Mesendoderm (in vitro differentiated cells): Measurements from ENCODE around the gene GRIN1. TPM values are rescaled to one million over a fixed set of nuclear protein-coding genes. Genes with fewer than 3 reads are reported as not detected.

Experiments used
- DNase-seq: peaks from one replicate; pipeline ENCODE4 v3.0.0; 2013
- H2AK5ac ChIP-seq: 2 replicates; pipeline ENCODE4 v1.6.1; 2013; ENCODE audit warnings: low read length, inconsistent platforms
- H2BK120ac ChIP-seq: 2 replicates; pipeline ENCODE4 v1.6.1; 2013; ENCODE audit warnings: low read depth, mild to moderate bottlenecking, low read length, moderate library complexity, mixed read lengths
- H2BK15ac ChIP-seq: replicated peaks from 2 replicates; pipeline ENCODE4 v1.6.1; 2013; ENCODE audit warnings: low read depth, mild to moderate bottlenecking, moderate library complexity
- H2BK5ac ChIP-seq: 2 replicates; pipeline ENCODE4 v1.6.1; 2013; ENCODE audit warnings: low read length, inconsistent platforms
- H3K18ac ChIP-seq: 2 replicates; pipeline ENCODE4 v1.6.1; 2013; ENCODE audit warnings: mild to moderate bottlenecking, low read length, mixed read lengths
- H3K23ac ChIP-seq: one replicate; pipeline ENCODE4 v1.6.1; 2013; ENCODE audit warnings: low read length
- H3K27ac ChIP-seq: 2 replicates; pipeline ENCODE4 v1.5.1; 2013; ENCODE audit warnings: low read depth, mild to moderate bottlenecking, inconsistent platforms, low read length, moderate library complexity
- H3K27me3 ChIP-seq: 2 replicates; pipeline ENCODE4 v1.6.1; 2013; ENCODE audit warnings: low read length, control low read depth, mild to moderate bottlenecking, inconsistent platforms; ENCODE audit not compliant: insufficient read depth, poor library complexity
- H3K36me3 ChIP-seq: 2 replicates; pipeline ENCODE4 v1.6.1; 2013; ENCODE audit warnings: low read length, inconsistent platforms; ENCODE audit not compliant: control insufficient read depth, insufficient read depth
- H3K4ac ChIP-seq: one replicate; pipeline ENCODE4 v1.6.1; 2013; ENCODE audit warnings: low read depth, mild to moderate bottlenecking, low read length, moderate library complexity
- H3K4me1 ChIP-seq: 2 replicates; pipeline ENCODE4 v1.6.1; 2013; ENCODE audit warnings: low read depth, low read length, inconsistent platforms; ENCODE audit not compliant: control insufficient read depth
- H3K4me2 ChIP-seq: 2 replicates; pipeline ENCODE4 v1.6.1; 2013; ENCODE audit warnings: low read length
- H3K4me3 ChIP-seq: 2 replicates; pipeline ENCODE4 v1.5.1; 2013; ENCODE audit warnings: mild to moderate bottlenecking, low read length
- H3K56ac ChIP-seq: one replicate; pipeline ENCODE4 v1.6.1; 2013; ENCODE audit warnings: low read length
- H3K79me1 ChIP-seq: 2 replicates; pipeline ENCODE4 v1.6.1; 2013; ENCODE audit warnings: low read length, inconsistent platforms
- H3K79me2 ChIP-seq: 2 replicates; pipeline ENCODE4 v1.6.1; 2013; ENCODE audit warnings: mild to moderate bottlenecking, low read length; ENCODE audit not compliant: control insufficient read depth, insufficient read depth
- H3K9ac ChIP-seq: 2 replicates; pipeline ENCODE4 v1.6.1; 2013; ENCODE audit warnings: low read length, inconsistent platforms
- H4K5ac ChIP-seq: one replicate; pipeline ENCODE4 v1.6.1; 2013; ENCODE audit warnings: low read length
- H4K8ac ChIP-seq: one replicate; pipeline ENCODE4 v1.6.1; 2013; ENCODE audit warnings: low read depth, mild to moderate bottlenecking, control low read depth, low read length, moderate library complexity
- WGBS: extraction: QIAGEN DNeasy Blood & Tissue Kit; methylation state at CpG from one replicate; pipeline ENCODE4 v1.1.7; 2013; ENCODE audit warnings: low lambda C conversion rate, missing lambda C conversion rate; ENCODE audit not compliant: insufficient coverage; ENCODE audit errors: extremely low coverage; 5-methylcytosine and 5-hydroxymethylcytosine counted together
- polyA plus RNA-seq, 2 experiments: library from polyadenylated mRNA; stranded (reverse); fragments of 200-250 nt; gene quantifications; one replicate each; pipeline ENCODE4 v1.2.3, GENCODE V29; 2013

The GRIN1 gene
- 0.14 TPM for polyA plus RNA-seq (2013, experiment 1 of 2)
- 0.08 TPM for polyA plus RNA-seq (2013, experiment 2 of 2)

DNA sequence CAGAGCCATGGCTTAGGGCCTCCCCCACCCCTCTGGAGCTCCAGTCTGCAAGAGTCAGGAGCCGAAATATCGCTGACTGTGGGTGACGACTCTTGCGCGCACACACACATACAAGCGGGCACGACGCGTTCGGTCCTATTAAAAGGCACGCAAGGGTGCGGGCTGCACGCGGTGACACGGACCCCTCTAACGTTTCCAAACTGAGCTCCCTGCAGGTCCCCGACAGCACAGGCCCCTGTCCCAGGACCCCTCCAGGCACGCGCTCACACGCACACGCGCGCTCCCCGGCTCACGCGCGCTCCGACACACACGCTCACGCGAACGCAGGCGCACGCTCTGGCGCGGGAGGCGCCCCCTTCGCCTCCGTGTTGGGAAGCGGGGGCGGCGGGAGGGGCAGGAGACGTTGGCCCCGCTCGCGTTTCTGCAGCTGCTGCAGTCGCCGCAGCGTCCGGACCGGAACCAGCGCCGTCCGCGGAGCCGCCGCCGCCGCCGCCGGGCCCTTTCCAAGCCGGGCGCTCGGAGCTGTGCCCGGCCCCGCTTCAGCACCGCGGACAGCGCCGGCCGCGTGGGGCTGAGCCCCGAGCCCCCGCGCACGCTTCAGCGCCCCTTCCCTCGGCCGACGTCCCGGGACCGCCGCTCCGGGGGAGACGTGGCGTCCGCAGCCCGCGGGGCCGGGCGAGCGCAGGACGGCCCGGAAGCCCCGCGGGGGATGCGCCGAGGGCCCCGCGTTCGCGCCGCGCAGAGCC lies at the start of gene GRIN1:
GRIN1 (plus strand) TSS at position 433 of the 746 bp plus-strand sequence. CDS start 333 bp downstream, outside the sequence.
- H3K4me3 ChIP-seq = no peak within 1 kb of the TSS
- H3K23ac ChIP-seq = no peak within 1 kb of the TSS
- H3K4ac ChIP-seq = no peak within 1 kb of the TSS
- WGBS = no CpG with 5 or more reads among the region's 104 CpGs
- no peak within 1 kb of the TSS for H2BK120ac ChIP-seq
- peak; percentile 26 for DNase-seq
- H3K18ac ChIP-seq = no peak within 1 kb of the TSS
- H2AK5ac ChIP-seq = no peak within 1 kb of the TSS
- no peak within 1 kb of the TSS for H3K4me2 ChIP-seq
- no peak within 1 kb of the TSS for H3K56ac ChIP-seq
- H3K79me2 ChIP-seq = no peaks in the 10 kb centered on the region
- no peak within 1 kb of the TSS for H4K8ac ChIP-seq
- H2BK15ac ChIP-seq = no peak within 1 kb of the TSS
- H3K36me3 ChIP-seq = no peaks in the 10 kb centered on the region
- no peak within 1 kb of the TSS for H2BK5ac ChIP-seq
- no peaks in the 10 kb centered on the region for H3K4me1 ChIP-seq
- no peak within 1 kb of the TSS for H3K9ac ChIP-seq
- H3K27ac ChIP-seq = no peak within 1 kb of the TSS
- no peaks in the 10 kb centered on the region for H3K79me1 ChIP-seq
- no peak within 1 kb of the TSS for H4K5ac ChIP-seq
- peaks cover 18% of the 10 kb centered on the region for H3K27me3 ChIP-seq

- Histone ChIP-seq H3K4me2 (no peak overlapping the region), H4K8ac (no peak overlapping the region), H3K4me1 (peaks cover 2% of the 10 kb centered on the region), H3K4ac (no peak overlapping the region), H3K36me3 (no peaks in the 10 kb centered on the region), H3K27me3 (no peaks in the 10 kb centered on the region), H3K23ac (no peak overlapping the region), H3K56ac (no peak overlapping the region), H2BK5ac (no peak overlapping the region), H3K27ac (no peak overlapping the region), H2AK5ac (no peak overlapping the region), H4K5ac (no peak overlapping the region), H2BK120ac (no peak overlapping the region), H3K4me3 (no peak overlapping the region), H3K79me1 (peaks cover 2% of the 10 kb centered on the region), H2BK15ac (no peak overlapping the region), H3K79me2 (no peaks in the 10 kb centered on the region), H3K9ac (no peak overlapping the region), H3K18ac (no peak overlapping the region)
- WGBS = no CpG with 5 or more reads among the region's 11 CpGs
- no peak for DNase-seq
These were observed 49.6 kb upstream of the GRIN1 start for GRCh38 chr9:137089232-137089947.

GRCh38 chr9:137095664-137096517 lies 43.1 kb upstream of the GRIN1 start:
- H3K4ac ChIP-seq = no peak overlapping the region
- no peak overlapping the region for H4K5ac ChIP-seq
- no peak overlapping the region for H4K8ac ChIP-seq
- H3K9ac ChIP-seq = no peak overlapping the region
- H3K18ac ChIP-seq = no peak overlapping the region
- no peak overlapping the region for H2BK5ac ChIP-seq
- no peak overlapping the region for H3K56ac ChIP-seq
- WGBS = no CpG with 5 or more reads among the region's 30 CpGs
- no peak overlapping the region for H3K27ac ChIP-seq
- no peaks in the 10 kb centered on the region for H3K27me3 ChIP-seq
- DNase-seq = no peak
- H3K36me3 ChIP-seq = peaks cover under 1% of the 10 kb centered on the region
- H3K4me2 ChIP-seq = no peak overlapping the region
- no peak overlapping the region for H2BK120ac ChIP-seq
- H3K4me3 ChIP-seq = no peak overlapping the region
- H3K4me1 ChIP-seq = no peaks in the 10 kb centered on the region
- no peak overlapping the region for H3K23ac ChIP-seq
- H2BK15ac ChIP-seq = no peak overlapping the region
- no peaks in the 10 kb centered on the region for H3K79me1 ChIP-seq
- H3K79me2 ChIP-seq = no peaks in the 10 kb centered on the region
- H2AK5ac ChIP-seq = no peak overlapping the region

GRCh38 chr9:137096785-137097546 lies 42.0 kb upstream of the GRIN1 start:
- H3K9ac ChIP-seq = no peak overlapping the region
- H3K18ac ChIP-seq = no peak overlapping the region
- H2BK120ac ChIP-seq = no peak overlapping the region
- H3K27me3 ChIP-seq = no peaks in the 10 kb centered on the region
- no peak overlapping the region for H3K56ac ChIP-seq
- no CpG with 5 or more reads among the region's 31 CpGs for WGBS
- peaks cover 10% of the 10 kb centered on the region for H3K36me3 ChIP-seq
- H3K4me2 ChIP-seq = no peak overlapping the region
- H2BK15ac ChIP-seq = no peak overlapping the region
- H3K4ac ChIP-seq = no peak overlapping the region
- H3K4me3 ChIP-seq = no peak overlapping the region
- no peak overlapping the region for H2BK5ac ChIP-seq
- no peak overlapping the region for H3K23ac ChIP-seq
- H3K4me1 ChIP-seq = no peaks in the 10 kb centered on the region
- H3K79me2 ChIP-seq = no peaks in the 10 kb centered on the region
- no peaks in the 10 kb centered on the region for H3K79me1 ChIP-seq
- no peak overlapping the region for H4K8ac ChIP-seq
- DNase-seq = no peak
- no peak overlapping the region for H3K27ac ChIP-seq
- no peak overlapping the region for H4K5ac ChIP-seq
- no peak overlapping the region for H2AK5ac ChIP-seq

GRCh38 chr9:137097761-137098462 lies 41.0 kb upstream of the GRIN1 start:
- Histone ChIP-seq H3K4me1 (no peaks in the 10 kb centered on the region), H3K4me3 (no peak overlapping the region), H3K18ac (no peak overlapping the region), H4K5ac (no peak overlapping the region), H2AK5ac (no peak overlapping the region), H2BK120ac (no peak overlapping the region), H3K27me3 (no peaks in the 10 kb centered on the region), H3K56ac (no peak overlapping the region), H3K4me2 (no peak overlapping the region), H3K23ac (no peak overlapping the region), H3K4ac (no peak overlapping the region), H3K9ac (no peak overlapping the region), H3K36me3 (peaks cover 19% of the 10 kb centered on the region), H3K27ac (no peak overlapping the region), H3K79me2 (no peaks in the 10 kb centered on the region), H2BK15ac (no peak overlapping the region), H4K8ac (no peak overlapping the region), H2BK5ac (no peak overlapping the region), H3K79me1 (no peaks in the 10 kb centered on the region)
- DNase-seq = no peak
- WGBS = no CpG with 5 or more reads among the region's 20 CpGs
